Measurements from ENCODE around the gene SBSN.

Gene SBSN

GRCh38 chr19:35528218-35529038, at the start of gene SBSN:
SBSN (minus strand) TSS chr19:35528311; CDS start chr19:35528281, 30 bp downstream.
- DNase-seq = no peak

- DNase-seq = no peak
Observed at GRCh38 chr19:35571406-35571965, 43.4 kb upstream of the SBSN start.

GRCh38 chr19:35569281-35569781, 41.2 kb upstream of the SBSN start:
- DNase-seq = no peak

- no peak for DNase-seq
Observed at GRCh38 chr19:35566738-35567137, 38.6 kb upstream of the SBSN start.

- DNase-seq = no peak
Observed at GRCh38 chr19:35565016-35565856, 37.1 kb upstream of the SBSN start.

- DNase-seq = no peak
Observed at GRCh38 chr19:35563207-35563829, 35.2 kb upstream of the SBSN start, which contains the start of gene ATP4A. ATP4A (minus strand) TSS chr19:35563658; CDS start chr19:35563629, 29 bp downstream.

GRCh38 chr19:35562776-35563175, 34.7 kb upstream of the SBSN start:
- no peak for DNase-seq

- no peak for DNase-seq
Observed at GRCh38 chr19:35562336-35562735, 34.2 kb upstream of the SBSN start.

- DNase-seq = no peak
Observed at GRCh38 chr19:35561436-35561835, 33.3 kb upstream of the SBSN start.

GRCh38 chr19:35560677-35561076, 32.6 kb upstream of the SBSN start:
- DNase-seq = no peak

GRCh38 chr19:35560271-35560670, 32.2 kb upstream of the SBSN start:
- no peak for DNase-seq

GRCh38 chr19:35559781-35560180, 31.7 kb upstream of the SBSN start:
- DNase-seq = no peak

GRCh38 chr19:35559281-35559659, 31.2 kb upstream of the SBSN start:
- DNase-seq = peak; percentile 62

GRCh38 chr19:35558400-35559280, 30.5 kb upstream of the SBSN start:
- DNase-seq = peak; percentile 46

GRCh38 chr19:35557539-35558399, 29.7 kb upstream of the SBSN start:
- DNase-seq = peak; percentile 98

GRCh38 chr19:35556846-35557538, 28.9 kb upstream of the SBSN start:
- no peak for DNase-seq

GRCh38 chr19:35556025-35556590, 28.0 kb upstream of the SBSN start:
- no peak for DNase-seq

GRCh38 chr19:35555301-35556005, 27.3 kb upstream of the SBSN start:
- peak; percentile 48 for DNase-seq

- no peak for DNase-seq
Observed at GRCh38 chr19:35554076-35554475, 26.0 kb upstream of the SBSN start.
